Thoracic aorta (tissue), 2 donors: ENCODE data around the gene CDH3. TPM values are rescaled to one million over a fixed set of nuclear protein-coding genes. Genes with fewer than 3 reads are reported as not detected.

Experiments
- ATAC-seq: fragments of 150-250 bp; one replicate; pipeline ENCODE4 v1.8.0; 2017; ENCODE audit warnings: low read depth; ENCODE audit not compliant: insufficient number of reproducible peaks, low FRiP score
- DNase-seq: peaks from one replicate; pipeline ENCODE4 v3.0.0-alpha.2; 2020; ENCODE audit warnings: low spot score
- H3K27ac ChIP-seq, 2 donors: fragments of 200-600 bp; sonication (generic); 1 replicate in 1 of 2; 2 replicates in 1 of 2; pipeline ENCODE4 v1.5.1; 2016; ENCODE audit warnings: mild to moderate bottlenecking in 2 of 2, moderate library complexity in 2 of 2
- H3K27me3 ChIP-seq: fragments of 200-600 bp; sonication (generic); replicated peaks from 2 replicates; pipeline ENCODE4 v1.6.0; 2016; ENCODE audit warnings: mild to moderate bottlenecking; ENCODE audit not compliant: insufficient read depth
- H3K36me3 ChIP-seq: fragments of 200-600 bp; sonication (generic); one replicate; pipeline ENCODE4 v1.5.1; 2016
- H3K4me1 ChIP-seq, 2 donors: fragments of 200-600 bp; sonication (generic); 1 replicate in 1 of 2; 2 replicates in 1 of 2; pipeline versions ENCODE4 v1.5.1 to v1.6.0; 2016; ENCODE audit warnings: low read depth in 2 of 2, mild to moderate bottlenecking in 1 of 2; ENCODE audit not compliant: control insufficient read depth in 1 of 2
- H3K4me3 ChIP-seq: fragments of 200-600 bp; sonication (generic); 2 replicates; pipeline ENCODE4 v1.5.1; 2016; ENCODE audit warnings: mild to moderate bottlenecking
- H3K9me3 ChIP-seq: fragments of 200-600 bp; sonication (generic); 2 replicates; pipeline ENCODE4 v1.5.1; 2016
- CTCF ChIP-seq: fragments of 200-600 bp; sonication (generic); IDR thresholded peaks from one replicate; pipeline ENCODE4 v1.5.1; 2019; ENCODE audit warnings: antibody characterized with exemption
- total RNA-seq, 2 donors: library from RNA; depleted of rRNA; stranded (reverse); fragments of >200 nt; gene quantifications; one replicate each; pipeline versions ENCODE4 v1.1.0 to v1.2.3, GENCODE V29; 2016

CDH3 gene
- total RNA-seq, 2 donors from 2014 or later = not detected

GRCh38 chr16:68608330-68608729, 36.8 kb upstream of the CDH3 start:
- H3K27ac ChIP-seq = no peak overlapping the region
- no peak for ATAC-seq
- no peak for TF ChIP-seq CTCF
- no peaks in the 10 kb centered on the region for H3K4me1 ChIP-seq
- no peaks in the 10 kb centered on the region for H3K27me3 ChIP-seq
- no peaks in the 10 kb centered on the region for H3K36me3 ChIP-seq
- peaks cover 3% of the 10 kb centered on the region for H3K9me3 ChIP-seq
- DNase-seq = no peak
- H3K4me3 ChIP-seq = no peak overlapping the region

GRCh38 chr16:68612996-68613395, 32.1 kb upstream of the CDH3 start:
- TF ChIP-seq CTCF = no peak
- Histone ChIP-seq H3K9me3 (peaks cover 8% of the 10 kb centered on the region), H3K4me1 (no peaks in the 10 kb centered on the region), H3K36me3 (no peaks in the 10 kb centered on the region), H3K27ac (no peak overlapping the region), H3K4me3 (no peak overlapping the region), H3K27me3 (no peaks in the 10 kb centered on the region)
- ATAC-seq (no peak), DNase-seq (no peak)

- DNase-seq (no peak), ATAC-seq (no peak)
- Histone ChIP-seq H3K4me1 (no peaks in the 10 kb centered on the region), H3K4me3 (no peak overlapping the region), H3K36me3 (no peaks in the 10 kb centered on the region), H3K9me3 (peaks cover 8% of the 10 kb centered on the region), H3K27ac (no peak overlapping the region), H3K27me3 (no peaks in the 10 kb centered on the region)
- no peak for TF ChIP-seq CTCF
These were observed 27.4 kb upstream of the CDH3 start for GRCh38 chr16:68617734-68618133.

- Histone ChIP-seq H3K4me1 (no peaks in the 10 kb centered on the region), H3K9me3 (no peaks in the 10 kb centered on the region), H3K27ac (no peak overlapping the region), H3K36me3 (no peaks in the 10 kb centered on the region), H3K27me3 (no peaks in the 10 kb centered on the region), H3K4me3 (no peak overlapping the region)
- ATAC-seq (no peak), DNase-seq (no peak)
- TF ChIP-seq CTCF = no peak
These were observed 18.6 kb upstream of the CDH3 start for GRCh38 chr16:68626557-68626956.

- Histone ChIP-seq H3K36me3 (no peaks in the 10 kb centered on the region), H3K4me1 (no peaks in the 10 kb centered on the region), H3K4me3 (no peak overlapping the region), H3K27ac (no peak overlapping the region), H3K27me3 (no peaks in the 10 kb centered on the region), H3K9me3 (no peaks in the 10 kb centered on the region)
- ATAC-seq (no peak), DNase-seq (no peak)
- TF ChIP-seq CTCF = no peak
These were observed 17.1 kb upstream of the CDH3 start for GRCh38 chr16:68627951-68628425.
